IMR-90 (cell line): Measurements from ENCODE around the gene HLX. TPM values are rescaled to one million over a fixed set of nuclear protein-coding genes. Genes with fewer than 3 reads are reported as not detected.

Experiments
- ATAC-seq: fragments of 200-7000 bp; cut with Tn5 transposase; 2 replicates; pipeline ENCODE4 v1.9.1; 2020; ENCODE audit warnings: low read depth, mild to moderate bottlenecking, moderate library complexity
- BruUV-seq: library from RNA; stranded (reverse); fragments of 400-500 nt; replicated peaks from 2 replicates; lab custom pipeline; 2021; lab: Mats Ljungman, UMichigan
- CTCF ChIA-PET: fragments of 300-600 bp; formaldehyde crosslinking; extraction: SDS; loops from one replicate; lab custom pipeline; 2021; ENCODE audit warnings: antibody characterized with exemption; lab: Yijun Ruan, JAX
- POLR2A ChIA-PET: fragments of 300-600 bp; sonication (Branson Sonifier 250); formaldehyde crosslinking; loops from one replicate; lab custom pipeline; 2022; ENCODE audit warnings: antibody characterized with exemption; ENCODE audit not compliant: unreplicated experiment; lab: Charles Lee
- DNase-seq: peaks from one replicate; pipeline ENCODE4 v3.0.0; 2013
- H2AFZ ChIP-seq: replicated peaks from 2 replicates; pipeline ENCODE3; 2013; ENCODE audit warnings: low read length, mild to moderate bottlenecking; ENCODE audit not compliant: poor library complexity
- H2AK5ac ChIP-seq: 2 replicates; pipeline ENCODE4 v1.6.1; 2013; ENCODE audit warnings: low read depth, low read length, inconsistent platforms
- H2AK9ac ChIP-seq: replicated peaks from 2 replicates; pipeline ENCODE3; 2013; ENCODE audit warnings: mild to moderate bottlenecking, low read depth, low read length, moderate library complexity; ENCODE audit not compliant: poor library complexity
- H2BK120ac ChIP-seq: 2 replicates; pipeline ENCODE4 v1.6.1; 2013; ENCODE audit warnings: low read depth, low read length, inconsistent platforms
- H2BK15ac ChIP-seq: 3 replicates; pipeline ENCODE4 v1.6.1; 2013; ENCODE audit warnings: low read depth, low read length, inconsistent platforms
- H2BK20ac ChIP-seq: 2 replicates; pipeline ENCODE4 v1.6.1; 2013; ENCODE audit warnings: low read depth, mild to moderate bottlenecking, inconsistent platforms, low read length, moderate library complexity
- H2BK5ac ChIP-seq: 2 replicates; pipeline ENCODE4 v1.6.1; 2013; ENCODE audit warnings: mild to moderate bottlenecking, low read depth, low read length, inconsistent platforms; ENCODE audit not compliant: poor library complexity, severe bottlenecking
- H3K14ac ChIP-seq: replicated peaks from 2 replicates; pipeline ENCODE4 v1.6.1; 2013; ENCODE audit warnings: low read depth, low read length, inconsistent platforms
- H3K18ac ChIP-seq: 2 replicates; pipeline ENCODE4 v1.6.1; 2013; ENCODE audit warnings: low read depth, low read length, control low read depth
- H3K23ac ChIP-seq: 2 replicates; pipeline ENCODE4 v1.6.1; 2013; ENCODE audit warnings: low read depth, low read length, inconsistent platforms
- H3K27ac ChIP-seq: 2 replicates; pipeline ENCODE4 v1.5.1; 2013; ENCODE audit warnings: mild to moderate bottlenecking, control low read depth, low read length; ENCODE audit not compliant: insufficient read depth
- H3K27me3 ChIP-seq: 2 replicates; pipeline ENCODE4 v1.6.1; 2013; ENCODE audit warnings: low read length; ENCODE audit not compliant: control insufficient read depth, insufficient read depth
- H3K36me3 ChIP-seq: 2 replicates; pipeline ENCODE4 v1.6.1; 2013; ENCODE audit warnings: low read length, mixed read lengths; ENCODE audit not compliant: control insufficient read depth, insufficient read depth
- H3K4ac ChIP-seq: 2 replicates; pipeline ENCODE4 v1.6.1; 2013; ENCODE audit warnings: low read depth, low read length, inconsistent platforms
- H3K4me1 ChIP-seq: 2 replicates; pipeline ENCODE4 v1.6.1; 2013; ENCODE audit warnings: low read length, mixed read lengths; ENCODE audit not compliant: control insufficient read depth, insufficient read depth
- H3K4me2 ChIP-seq: 2 replicates; pipeline ENCODE4 v1.6.1; 2013; ENCODE audit warnings: low read depth, mild to moderate bottlenecking, control low read depth, low read length, moderate library complexity
- H3K4me3 ChIP-seq: 2 replicates; pipeline ENCODE4 v1.5.1; 2013; ENCODE audit warnings: low read depth, mild to moderate bottlenecking, control low read depth, low read length, moderate library complexity; ENCODE audit not compliant: insufficient read depth
- H3K56ac ChIP-seq: 2 replicates; pipeline ENCODE4 v1.6.1; 2013; ENCODE audit warnings: low read length, inconsistent platforms; ENCODE audit not compliant: insufficient read depth; ENCODE audit errors: extremely low read depth
- H3K79me1 ChIP-seq, 2 experiments: 2 replicates each; pipeline ENCODE4 v1.6.1; 2013; ENCODE audit warnings: low read length in 2 of 2, inconsistent platforms in 1 of 2, low read depth in 1 of 2
- H3K9ac ChIP-seq: 2 replicates; pipeline ENCODE4 v1.6.1; 2013; ENCODE audit warnings: low read depth, low read length, control low read depth
- H3K9me1 ChIP-seq: 2 replicates; pipeline ENCODE4 v1.6.1; 2013; ENCODE audit warnings: low read length, inconsistent platforms; ENCODE audit not compliant: insufficient read depth
- H3K9me3 ChIP-seq: 2 replicates; pipeline ENCODE4 v1.6.1; 2013; ENCODE audit warnings: low read length; ENCODE audit not compliant: control insufficient read depth, insufficient read depth
- H4K20me1 ChIP-seq: 2 replicates; pipeline ENCODE4 v1.6.1; 2013; ENCODE audit warnings: low read length, inconsistent platforms; ENCODE audit not compliant: insufficient read depth
- H4K5ac ChIP-seq: 2 replicates; pipeline ENCODE4 v1.6.1; 2013; ENCODE audit warnings: mild to moderate bottlenecking, low read depth, low read length, control low read depth
- H4K8ac ChIP-seq, 2 experiments: 2 replicates each; pipeline ENCODE4 v1.6.1; 2013; ENCODE audit warnings: low read depth in 2 of 2, low read length in 2 of 2, control low read depth in 1 of 2, inconsistent platforms in 1 of 2
- H4K91ac ChIP-seq: 2 replicates; pipeline ENCODE4 v1.6.1; 2013; ENCODE audit warnings: low read depth, low read length, inconsistent platforms; ENCODE audit not compliant: insufficient read depth
- BHLHE40 ChIP-seq: fragments of 150-350 bp; IDR thresholded peaks from 2 replicates; pipeline ENCODE4 v1.6.1; 2016; ENCODE audit warnings: mild to moderate bottlenecking, low read depth, low read length
- CHD1 ChIP-seq: IDR thresholded peaks from 2 replicates; pipeline ENCODE4 v1.6.1; 2012; ENCODE audit warnings: low read depth, low read length, improper control_type of control experiment
- FOS ChIP-seq: fragments of 150-350 bp; IDR thresholded peaks from 2 replicates; pipeline ENCODE4 v1.6.1; 2016; ENCODE audit warnings: low read depth, low read length
- MAFK ChIP-seq: IDR thresholded peaks from 2 replicates; pipeline ENCODE4 v1.6.1; 2012; ENCODE audit warnings: low read depth, low read length, improper control_type of control experiment
- MAZ ChIP-seq: IDR thresholded peaks from 2 replicates; pipeline ENCODE4 v1.6.1; 2012; ENCODE audit warnings: low read depth, mild to moderate bottlenecking, low read length, improper control_type of control experiment, moderate library complexity, borderline replicate concordance
- MXI1 ChIP-seq: IDR thresholded peaks from 2 replicates; pipeline ENCODE4 v1.6.1; 2012; ENCODE audit warnings: low read depth, mild to moderate bottlenecking, low read length, moderate library complexity, borderline replicate concordance
- NFE2L2 ChIP-seq: fragments of 150-350 bp; IDR thresholded peaks from 2 replicates; pipeline ENCODE4 v1.6.1; 2016; ENCODE audit warnings: low read depth, mild to moderate bottlenecking, low read length
- POLR2A ChIP-seq: IDR thresholded peaks from 2 replicates; pipeline ENCODE4 v1.6.1; 2012; ENCODE audit warnings: mild to moderate bottlenecking, low read depth, low read length
- RAD21 ChIP-seq: IDR thresholded peaks from 2 replicates; pipeline ENCODE4 v1.6.1; 2012; ENCODE audit warnings: low read length, improper control_type of control experiment
- RCOR1 ChIP-seq: IDR thresholded peaks from 2 replicates; pipeline ENCODE4 v1.6.1; 2012; ENCODE audit warnings: mild to moderate bottlenecking, low read length, improper control_type of control experiment; ENCODE audit not compliant: insufficient replicate concordance
- RFX5 ChIP-seq: IDR thresholded peaks from 2 replicates; pipeline ENCODE4 v1.8.0; 2012; ENCODE audit warnings: low read depth, mild to moderate bottlenecking, low read length, moderate library complexity
- SMC3 ChIP-seq: fragments of 150-350 bp; IDR thresholded peaks from 2 replicates; pipeline ENCODE4 v1.6.1; 2016; ENCODE audit warnings: low read depth, mild to moderate bottlenecking, antibody characterized with exemption, low read length, moderate library complexity
- WGBS, 2 experiments: methylation state at CpG; one replicate each; pipeline versions ENCODE4 v1.1.5 to v1.1.7; 2013; ENCODE audit warnings: missing lambda C conversion rate in 2 of 2; ENCODE audit not compliant: insufficient read length in 1 of 2; ENCODE audit errors: extremely low coverage in 2 of 2; 5-methylcytosine and 5-hydroxymethylcytosine counted together
- dilution Hi-C: fragments of 300-500 bp; cut with HindIII; formaldehyde crosslinking; loops from one replicate; pipeline ENCODE4 v1.14.3; 2018; ENCODE audit warnings: low sequenced_read_pairs; ENCODE audit not compliant: unreplicated experiment
- in situ Hi-C: fragments of 300-500 bp; cut with MboI; formaldehyde crosslinking; loops from 3 replicates; pipeline ENCODE4 v1.14.3; 2019; ENCODE audit warnings: low sequenced_read_pairs, inconsistent platforms, mixed read lengths
- intact Hi-C: fragments of 100-400 bp; cut with micrococcal nuclease; formaldehyde crosslinking; loops from 2 replicates; pipeline ENCODE4 v1.10.0; 2022
- polyA plus RNA-seq, 3 experiments: library from polyadenylated mRNA; depleted of rRNA; stranded (reverse); fragments of >200 nt; gene quantifications; 2 replicates each; pipeline ENCODE4 v1.2.3, GENCODE V29; 2012; ENCODE audit warnings: low replicate concordance in 1 of 3
- total RNA-seq: library from RNA; depleted of rRNA; stranded (reverse); fragments of >200 nt; gene quantifications from 2 replicates; pipeline ENCODE4 v1.2.3, GENCODE V29; 2012
- TF ChIP-seq, protein P1 (sequence below): fragments of 150-350 bp; IDR thresholded peaks from 2 replicates; pipeline ENCODE4 v1.6.1; 2017; ENCODE audit warnings: mild to moderate bottlenecking, antibody characterized with exemption, low read length, low read depth
- TF ChIP-seq, protein P2 (sequence below): fragments of 150-350 bp; IDR thresholded peaks from 2 replicates; pipeline ENCODE4 v1.6.1; 2016; ENCODE audit warnings: low read depth, mild to moderate bottlenecking, low read length, moderate library complexity, borderline replicate concordance
- TF ChIP-seq, protein P3 (sequence below): conservative IDR thresholded peaks from 2 replicates; pipeline ENCODE4 v1.5.1; 2012; ENCODE audit warnings: mild to moderate bottlenecking, low read depth, low read length, improper control_type of control experiment

The HLX gene
- total and polyA plus RNA-seq, 2 of the 4 experiments (the other 2 are of a cell fraction) = 4.3 to 6.1 TPM

DNA sequence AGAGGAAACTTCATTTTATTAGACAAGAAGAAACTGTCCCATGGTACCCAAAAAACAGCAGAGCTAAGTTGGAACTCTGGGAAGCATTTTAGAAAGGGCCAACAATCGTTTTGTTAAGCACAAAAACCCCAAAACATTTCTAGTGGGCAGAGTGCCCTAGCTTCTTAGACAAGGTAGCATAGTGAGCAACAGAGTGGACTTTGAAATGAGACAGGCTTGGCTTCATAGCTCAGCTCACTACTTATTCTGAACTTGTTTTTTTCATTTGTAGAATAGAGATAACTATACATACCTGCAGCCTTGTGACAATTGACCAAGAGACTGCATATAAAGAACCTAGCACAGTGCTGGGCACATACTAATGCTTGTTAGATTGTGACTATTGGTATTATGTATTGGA, 50.1 kb downstream of the HLX start:
- no peak overlapping the region for H4K8ac ChIP-seq
- peaks cover 3% of the 10 kb centered on the region for H3K27me3 ChIP-seq
- no peaks in the 10 kb centered on the region for H3K79me1 ChIP-seq
- BruUV-seq = no TSS peak
- no peaks in the 10 kb centered on the region for H3K36me3 ChIP-seq
- no peaks in the 10 kb centered on the region for H4K20me1 ChIP-seq
- no peaks in the 10 kb centered on the region for H3K9me1 ChIP-seq
- no peak for DNase-seq
- no peak overlapping the region for H2AK5ac ChIP-seq
- intact Hi-C loops (no loop called here), in situ Hi-C loops (no loop called here), dilution Hi-C loops (no loop called here)
- ChIA-PET POLR2A (no interaction called here), CTCF (no interaction called here)
- no peak overlapping the region for H2BK5ac ChIP-seq
- H3K4me3 ChIP-seq = no peak overlapping the region
- no peak overlapping the region for H2BK15ac ChIP-seq
- H4K91ac ChIP-seq = no peak overlapping the region
- TF ChIP-seq RAD21 = no peak
- TF ChIP-seq MXI1 = no peak
- TF ChIP-seq NFE2L2 = no peak
- TF ChIP-seq, protein P1, sequence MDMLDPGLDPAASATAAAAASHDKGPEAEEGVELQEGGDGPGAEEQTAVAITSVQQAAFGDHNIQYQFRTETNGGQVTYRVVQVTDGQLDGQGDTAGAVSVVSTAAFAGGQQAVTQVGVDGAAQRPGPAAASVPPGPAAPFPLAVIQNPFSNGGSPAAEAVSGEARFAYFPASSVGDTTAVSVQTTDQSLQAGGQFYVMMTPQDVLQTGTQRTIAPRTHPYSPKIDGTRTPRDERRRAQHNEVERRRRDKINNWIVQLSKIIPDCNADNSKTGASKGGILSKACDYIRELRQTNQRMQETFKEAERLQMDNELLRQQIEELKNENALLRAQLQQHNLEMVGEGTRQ = no peak
- TF ChIP-seq FOS = no peak
- TF ChIP-seq RFX5 = no peak
- no peak for TF ChIP-seq MAZ
- TF ChIP-seq MAFK = no peak
- no peak for TF ChIP-seq RCOR1
- TF ChIP-seq CHD1 = no peak
- no peak for TF ChIP-seq POLR2A
- TF ChIP-seq, protein P2, sequence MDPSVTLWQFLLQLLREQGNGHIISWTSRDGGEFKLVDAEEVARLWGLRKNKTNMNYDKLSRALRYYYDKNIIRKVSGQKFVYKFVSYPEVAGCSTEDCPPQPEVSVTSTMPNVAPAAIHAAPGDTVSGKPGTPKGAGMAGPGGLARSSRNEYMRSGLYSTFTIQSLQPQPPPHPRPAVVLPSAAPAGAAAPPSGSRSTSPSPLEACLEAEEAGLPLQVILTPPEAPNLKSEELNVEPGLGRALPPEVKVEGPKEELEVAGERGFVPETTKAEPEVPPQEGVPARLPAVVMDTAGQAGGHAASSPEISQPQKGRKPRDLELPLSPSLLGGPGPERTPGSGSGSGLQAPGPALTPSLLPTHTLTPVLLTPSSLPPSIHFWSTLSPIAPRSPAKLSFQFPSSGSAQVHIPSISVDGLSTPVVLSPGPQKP = no peak
- TF ChIP-seq SMC3 = no peak
- TF ChIP-seq BHLHE40 = no peak
- TF ChIP-seq, protein P3, sequence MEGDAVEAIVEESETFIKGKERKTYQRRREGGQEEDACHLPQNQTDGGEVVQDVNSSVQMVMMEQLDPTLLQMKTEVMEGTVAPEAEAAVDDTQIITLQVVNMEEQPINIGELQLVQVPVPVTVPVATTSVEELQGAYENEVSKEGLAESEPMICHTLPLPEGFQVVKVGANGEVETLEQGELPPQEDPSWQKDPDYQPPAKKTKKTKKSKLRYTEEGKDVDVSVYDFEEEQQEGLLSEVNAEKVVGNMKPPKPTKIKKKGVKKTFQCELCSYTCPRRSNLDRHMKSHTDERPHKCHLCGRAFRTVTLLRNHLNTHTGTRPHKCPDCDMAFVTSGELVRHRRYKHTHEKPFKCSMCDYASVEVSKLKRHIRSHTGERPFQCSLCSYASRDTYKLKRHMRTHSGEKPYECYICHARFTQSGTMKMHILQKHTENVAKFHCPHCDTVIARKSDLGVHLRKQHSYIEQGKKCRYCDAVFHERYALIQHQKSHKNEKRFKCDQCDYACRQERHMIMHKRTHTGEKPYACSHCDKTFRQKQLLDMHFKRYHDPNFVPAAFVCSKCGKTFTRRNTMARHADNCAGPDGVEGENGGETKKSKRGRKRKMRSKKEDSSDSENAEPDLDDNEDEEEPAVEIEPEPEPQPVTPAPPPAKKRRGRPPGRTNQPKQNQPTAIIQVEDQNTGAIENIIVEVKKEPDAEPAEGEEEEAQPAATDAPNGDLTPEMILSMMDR = no peak
- H2AFZ ChIP-seq = no peak overlapping the region
- WGBS, 2 experiments = no CpG with 5 or more reads among the region's 1 CpG
- no peak overlapping the region for H2BK20ac ChIP-seq
- H2AK9ac ChIP-seq = no peak overlapping the region
- H4K5ac ChIP-seq = no peak overlapping the region
- no peak overlapping the region for H3K56ac ChIP-seq
- H3K14ac ChIP-seq = no peak overlapping the region
- H3K4me1 ChIP-seq = no peaks in the 10 kb centered on the region
- H3K18ac ChIP-seq = no peak overlapping the region
- no peak overlapping the region for H3K27ac ChIP-seq
- H3K9ac ChIP-seq = no peak overlapping the region
- no peak for ATAC-seq
- H3K4ac ChIP-seq = no peak overlapping the region
- H3K9me3 ChIP-seq = no peaks in the 10 kb centered on the region
- no peak overlapping the region for H3K23ac ChIP-seq
- H3K4me2 ChIP-seq = no peak overlapping the region
- H2BK120ac ChIP-seq = no peak overlapping the region
